NCI-H82 treated with DMSO at 0.1 percent for 48 hours (cell line): Measurements from ENCODE around the gene COX17.

Source experiments
- DNase-seq: peaks from one replicate; lab custom pipeline; 2025; ENCODE audit not compliant: unreplicated experiment; lab: John Stamatoyannopoulos, UW

COX17 gene

DNA sequence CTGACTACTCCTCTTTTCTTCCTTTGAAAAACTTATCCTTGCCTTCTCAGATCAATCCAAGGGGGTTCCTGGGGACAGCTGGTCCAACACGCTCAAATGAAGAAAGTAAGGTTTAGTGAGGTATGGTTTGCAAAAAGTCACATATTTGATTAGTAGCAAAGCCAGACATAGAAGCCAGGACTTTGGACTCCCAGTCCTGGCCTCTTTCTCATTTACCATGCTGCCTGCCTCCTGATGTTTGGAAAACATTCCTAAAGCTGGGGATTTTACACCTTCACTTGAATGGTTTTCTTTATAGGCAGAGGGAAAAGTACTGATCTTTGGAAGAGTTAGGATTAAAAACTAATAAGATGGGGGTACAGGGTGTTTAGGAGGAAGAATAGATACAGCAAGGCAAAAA, 31.4 kb downstream of the COX17 start:
- DNase-seq, result no peak

DNA sequence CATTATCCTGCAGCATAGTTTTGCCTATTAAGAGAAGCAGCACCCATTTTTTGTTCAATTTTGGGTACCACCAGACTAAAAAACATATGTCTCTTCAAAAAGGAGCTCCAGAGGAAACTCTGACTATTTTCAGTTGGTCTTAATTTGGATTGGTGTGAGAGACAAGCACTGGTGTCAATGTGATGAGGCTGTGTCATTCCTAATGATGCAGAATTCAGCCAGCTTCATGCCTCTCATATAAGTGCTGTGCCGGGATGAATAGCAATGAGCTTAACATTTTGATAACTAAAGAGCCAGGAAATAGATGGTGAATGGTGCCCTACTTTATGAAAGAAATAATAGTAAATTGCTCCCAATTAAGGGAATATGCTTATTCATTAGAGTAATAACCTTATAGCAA, 32.7 kb downstream of the COX17 start:
- DNase-seq, result no peak

DNA sequence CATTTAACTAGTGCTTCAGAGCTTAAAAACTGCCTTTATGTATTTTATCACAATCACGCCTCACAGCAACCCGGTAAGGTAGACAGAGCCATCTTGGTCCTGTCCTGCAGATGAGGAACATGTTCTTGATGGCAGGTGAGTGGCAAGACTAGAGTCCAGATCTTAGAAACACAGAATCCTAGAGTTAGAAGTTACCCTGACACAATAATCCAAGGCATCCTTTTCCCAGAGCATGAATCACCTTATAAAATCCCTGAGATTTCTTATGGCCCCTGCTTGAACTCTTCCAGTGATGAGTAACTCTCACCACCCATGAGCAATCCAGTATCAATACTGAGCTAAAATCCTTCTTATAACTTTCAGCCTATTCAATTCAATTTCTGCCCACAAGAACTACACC, 33.7 kb downstream of the COX17 start:
- DNase-seq, result no peak

DNA sequence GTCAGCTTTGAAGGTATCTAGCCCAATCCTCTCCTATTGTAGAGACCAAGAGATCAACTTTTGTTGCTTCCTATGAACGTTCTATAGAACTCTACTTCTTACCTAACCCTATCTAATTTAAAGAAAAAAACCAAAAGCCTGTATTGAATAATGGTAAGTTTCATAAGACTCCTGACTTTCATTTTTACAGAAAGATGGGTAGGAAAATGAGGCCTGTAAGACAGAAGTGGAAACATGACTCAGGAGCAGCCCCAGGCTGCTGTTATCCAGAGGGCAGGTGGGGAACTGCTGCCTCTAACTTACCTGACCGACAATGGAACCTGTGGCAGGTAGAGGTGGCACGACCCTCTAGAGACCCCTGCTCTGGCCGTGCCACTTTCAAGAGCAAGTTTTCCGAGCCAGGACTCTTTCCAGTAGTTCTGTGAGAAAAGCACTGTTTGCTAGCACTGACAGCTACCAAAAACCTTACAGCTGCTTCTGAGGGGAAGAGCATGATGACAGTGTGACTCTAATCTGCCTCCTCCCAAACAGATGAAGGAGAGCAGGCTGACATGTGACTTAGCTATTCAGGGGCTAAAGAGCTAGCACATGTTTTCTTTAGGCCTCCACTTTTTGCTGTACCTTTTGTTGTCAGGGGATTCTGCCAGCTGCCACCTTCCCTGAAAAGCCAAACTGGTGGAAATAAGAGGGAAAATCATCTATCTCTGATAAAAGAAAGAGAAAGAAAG, 34.3 kb downstream of the COX17 start:
- DNase-seq, result peak; percentile 37

DNA sequence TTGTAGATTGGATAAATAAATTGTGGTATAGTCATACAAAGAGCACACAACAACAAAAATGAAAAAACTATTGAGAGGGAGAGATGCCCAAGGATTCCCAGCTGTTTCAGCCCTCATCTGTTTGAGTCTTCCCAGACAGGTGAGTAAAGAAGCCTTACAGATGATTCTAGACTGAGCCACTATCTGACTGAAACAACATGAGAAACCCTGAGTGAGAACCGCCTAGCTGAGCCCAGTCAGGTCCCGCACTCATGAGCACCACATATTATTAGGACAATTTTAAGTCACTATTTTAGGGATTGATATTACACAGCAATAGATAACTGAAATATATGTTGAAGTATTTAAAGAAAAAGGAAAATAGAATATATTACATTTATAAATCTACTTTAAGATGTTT, 35.8 kb downstream of the COX17 start:
- no peak for DNase-seq

DNA sequence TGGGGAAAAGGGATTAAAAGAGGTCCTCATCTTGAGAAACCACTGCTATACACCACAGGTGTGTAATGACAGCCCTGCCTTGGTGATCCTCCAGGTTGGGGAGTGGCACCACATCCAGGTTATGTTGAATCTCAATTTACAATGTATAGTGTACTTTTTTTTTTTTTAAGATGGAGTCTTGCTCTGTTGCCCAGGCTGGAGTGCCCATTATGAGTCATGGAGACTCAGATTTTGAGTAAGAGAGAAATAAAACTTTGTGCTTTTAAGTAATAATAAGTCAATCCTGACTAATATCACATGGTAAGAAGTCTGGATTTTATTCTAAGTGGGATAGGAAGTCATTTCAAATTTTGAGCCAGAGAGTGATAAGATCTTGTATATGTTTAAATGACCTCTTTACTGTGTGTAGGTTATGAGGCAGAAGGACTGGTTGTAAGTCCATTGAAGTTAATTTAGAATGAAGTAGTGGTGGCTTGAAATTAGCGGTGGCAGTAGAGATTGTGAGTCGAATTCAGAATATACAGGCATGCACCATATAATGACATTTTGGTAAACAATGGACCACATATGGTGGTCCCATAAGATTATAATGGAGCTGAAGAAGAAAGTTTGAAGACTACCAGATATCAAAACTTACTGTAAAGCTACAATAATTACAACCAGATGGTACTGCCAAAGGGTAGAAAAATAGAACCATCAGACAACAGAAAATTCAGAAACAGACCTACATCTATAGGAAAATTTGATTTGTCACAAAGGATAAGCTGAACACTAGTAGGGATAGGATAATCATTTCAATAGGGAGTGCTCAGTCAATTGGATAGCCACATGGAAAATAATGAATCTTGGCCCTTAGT, 37.5 kb downstream of the COX17 start:
- no peak for DNase-seq

DNA sequence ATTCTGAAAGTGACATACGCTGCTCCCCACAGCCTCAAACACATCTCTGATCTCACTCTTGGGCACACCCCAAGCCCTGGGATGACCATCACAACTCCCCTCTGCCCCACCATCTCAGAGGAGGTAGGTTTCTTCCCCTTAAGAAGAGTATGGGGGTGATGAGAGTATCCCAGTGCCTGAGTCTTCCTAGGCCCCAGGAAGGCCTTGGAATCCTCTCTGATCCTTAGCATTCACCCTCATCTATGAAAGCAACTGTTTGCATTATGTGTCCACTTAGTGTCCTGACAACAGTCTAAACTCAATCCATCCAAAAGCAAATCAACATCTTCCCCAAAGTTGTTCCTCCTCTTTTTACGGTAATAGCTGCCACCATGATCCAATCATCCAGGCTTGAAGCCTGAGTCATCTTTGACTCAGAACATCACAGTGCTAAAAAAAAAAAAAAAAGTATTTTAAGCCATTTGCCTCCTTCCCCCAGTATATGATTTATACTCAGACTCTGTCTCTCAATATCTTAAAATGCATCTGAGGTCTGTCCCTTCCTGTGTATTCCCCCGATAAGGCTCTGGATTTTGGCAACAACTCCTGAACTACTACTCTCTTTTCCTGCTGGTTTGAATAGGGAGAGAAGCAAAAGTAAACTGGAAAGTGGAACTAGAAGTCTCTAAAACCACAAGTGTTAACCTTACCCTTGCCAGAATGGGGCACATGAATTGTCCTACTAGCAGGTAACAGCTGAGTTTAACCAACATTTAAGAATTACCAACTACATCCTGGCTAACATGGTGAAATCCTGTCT, 39.3 kb downstream of the COX17 start:
- DNase-seq, result no peak

DNA sequence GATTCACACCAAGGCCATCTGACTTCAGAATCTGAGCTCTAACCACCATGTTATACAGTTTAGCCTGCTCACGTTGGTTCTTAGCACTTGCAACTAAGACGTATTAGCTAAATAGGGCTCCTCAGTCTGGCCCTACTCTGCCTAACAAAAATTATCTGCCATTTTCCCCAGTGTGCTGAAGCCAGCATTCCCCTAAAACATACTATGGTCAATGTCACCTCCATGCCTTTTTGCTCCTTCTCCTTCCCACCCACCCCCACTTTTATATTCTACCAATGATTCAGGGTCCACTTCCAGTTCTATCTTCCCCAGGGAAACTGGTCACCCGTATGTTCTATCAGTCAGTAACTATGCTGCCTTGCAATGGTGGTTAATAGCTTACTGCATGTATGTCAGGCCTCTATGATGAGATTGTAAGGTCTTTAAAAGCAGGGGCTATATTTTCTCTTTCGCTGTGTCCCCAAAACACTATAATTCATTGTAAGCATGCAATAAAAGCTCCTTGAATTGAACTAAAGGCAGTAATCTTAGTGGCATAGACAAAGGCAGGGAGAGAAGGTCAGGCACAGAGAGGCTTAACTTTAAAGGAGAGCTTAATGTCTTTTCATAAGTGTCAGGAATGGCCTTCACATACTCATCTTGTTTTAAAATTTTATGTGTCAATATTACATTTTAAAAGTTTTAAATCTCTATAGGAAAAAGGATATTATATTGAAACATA, 40.2 kb downstream of the COX17 start:
- DNase-seq, result no peak

DNA sequence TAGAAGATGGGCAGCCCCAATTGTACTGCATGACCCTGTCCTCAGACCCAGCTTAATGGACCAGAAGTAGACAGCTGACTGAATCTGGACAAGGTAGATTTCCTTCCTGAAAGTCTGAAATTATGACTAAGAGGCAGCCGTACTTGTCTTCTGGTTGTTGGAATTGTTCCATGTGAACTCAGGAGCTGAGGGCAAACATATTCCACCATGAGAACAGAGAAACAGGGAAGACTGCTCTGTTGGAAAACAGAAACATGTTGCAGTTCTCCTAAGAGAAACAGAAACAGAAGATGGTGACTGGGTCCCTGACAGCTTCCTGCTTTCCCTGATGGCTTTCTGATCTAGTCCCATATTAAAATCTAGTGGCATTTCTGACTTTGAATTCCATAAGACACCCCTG, 41.0 kb downstream of the COX17 start:
- DNase-seq, result no peak

DNA sequence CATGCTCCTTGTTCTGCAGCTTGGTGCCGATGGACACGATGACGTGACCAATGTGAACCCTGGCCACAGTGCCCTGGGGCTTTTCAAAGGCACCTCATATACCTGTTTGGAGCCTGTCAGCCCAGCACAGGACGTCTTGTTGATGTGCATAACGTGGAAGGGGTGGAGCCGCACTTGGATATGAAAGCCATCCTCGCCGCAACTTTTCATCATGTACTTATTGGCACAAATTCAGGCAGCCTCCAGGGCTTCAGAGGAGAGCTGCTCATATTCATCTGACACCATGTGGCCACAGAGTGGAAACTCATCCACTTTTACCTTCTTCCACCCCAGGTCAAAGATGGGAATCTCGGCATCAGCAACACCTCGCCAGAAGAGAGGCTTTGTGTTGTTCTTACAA, 41.5 kb downstream of the COX17 start:
- DNase-seq, result no peak

DNA sequence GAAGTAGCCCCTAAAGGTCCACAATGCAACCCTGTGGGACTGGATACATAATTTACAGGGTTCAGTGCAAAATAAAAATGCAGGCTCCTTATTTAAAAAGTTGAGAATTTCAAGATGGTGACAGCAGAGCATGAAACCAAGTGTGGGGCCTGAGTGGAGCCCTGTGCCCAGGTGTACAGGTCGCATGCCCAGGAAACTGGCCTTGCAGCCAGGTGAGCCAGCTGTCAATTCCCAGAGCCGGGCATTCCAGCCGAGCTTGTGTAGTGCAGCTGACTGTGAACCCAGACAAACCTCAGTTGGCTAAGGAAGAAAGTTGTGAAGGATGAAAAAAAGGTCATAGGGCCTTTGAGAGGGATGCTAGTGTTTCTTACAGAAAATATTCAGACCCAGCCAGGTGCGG, 44.4 kb downstream of the COX17 start:
- DNase-seq, result no peak

DNA sequence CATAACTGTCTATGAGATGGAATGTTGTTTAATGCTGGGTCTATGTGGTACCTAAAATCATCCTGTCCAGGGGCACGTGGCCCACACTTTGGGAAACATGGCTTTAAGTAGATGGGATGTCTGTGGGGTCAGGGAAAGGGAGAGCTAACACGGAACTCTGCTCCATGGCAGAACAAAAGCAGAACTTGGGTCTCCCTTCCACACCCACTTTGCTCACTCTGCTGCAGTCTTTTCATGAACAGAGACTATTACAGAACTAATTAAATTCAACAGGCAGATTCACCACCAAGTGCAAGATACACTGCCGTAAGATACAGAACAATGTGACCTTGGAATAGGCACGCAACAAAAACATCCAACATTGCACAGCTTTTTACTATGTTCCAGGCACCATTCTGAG, 45.0 kb downstream of the COX17 start:
- DNase-seq, result no peak

DNA sequence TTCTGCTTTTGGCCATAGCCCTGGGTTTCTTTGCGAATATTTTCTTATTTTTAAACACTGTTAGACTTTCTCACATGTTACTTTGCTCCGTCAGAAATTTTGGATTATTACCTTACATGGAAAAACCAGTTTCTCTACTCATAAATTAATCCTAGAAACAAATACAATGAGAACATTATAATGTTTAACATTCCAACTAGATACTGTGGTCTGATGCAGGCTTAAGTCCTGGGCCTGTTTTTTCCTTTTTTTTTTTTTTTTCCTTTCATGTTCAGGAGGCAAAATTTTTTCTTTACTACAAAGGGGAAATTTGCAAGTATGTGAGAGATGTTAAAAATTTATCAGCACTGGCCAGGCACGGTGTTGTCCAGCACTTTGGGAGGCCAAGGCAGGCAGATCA, 45.7 kb downstream of the COX17 start:
- DNase-seq, result no peak

DNA sequence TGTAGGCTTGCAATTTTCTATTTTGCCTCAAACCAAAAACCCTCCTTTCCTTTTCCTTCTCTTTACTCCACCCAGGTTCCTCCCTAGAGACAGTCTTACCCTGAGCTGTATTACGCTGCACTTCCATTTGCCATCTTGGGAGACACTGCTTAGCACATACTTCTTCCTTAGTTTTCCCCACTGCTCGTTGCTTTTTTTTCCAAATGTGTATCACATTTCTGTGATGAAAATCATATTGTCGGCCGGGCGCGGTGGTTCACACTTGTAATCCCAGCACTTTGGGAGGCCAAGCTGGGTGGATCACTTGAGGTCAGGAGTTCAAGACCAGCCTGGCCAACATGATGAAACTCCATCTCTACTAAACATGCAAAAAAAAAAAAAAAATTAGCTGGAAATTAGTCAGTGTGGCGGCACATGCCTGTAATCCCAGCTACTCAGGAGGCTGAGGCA, 46.3 kb downstream of the COX17 start:
- no peak for DNase-seq

DNA sequence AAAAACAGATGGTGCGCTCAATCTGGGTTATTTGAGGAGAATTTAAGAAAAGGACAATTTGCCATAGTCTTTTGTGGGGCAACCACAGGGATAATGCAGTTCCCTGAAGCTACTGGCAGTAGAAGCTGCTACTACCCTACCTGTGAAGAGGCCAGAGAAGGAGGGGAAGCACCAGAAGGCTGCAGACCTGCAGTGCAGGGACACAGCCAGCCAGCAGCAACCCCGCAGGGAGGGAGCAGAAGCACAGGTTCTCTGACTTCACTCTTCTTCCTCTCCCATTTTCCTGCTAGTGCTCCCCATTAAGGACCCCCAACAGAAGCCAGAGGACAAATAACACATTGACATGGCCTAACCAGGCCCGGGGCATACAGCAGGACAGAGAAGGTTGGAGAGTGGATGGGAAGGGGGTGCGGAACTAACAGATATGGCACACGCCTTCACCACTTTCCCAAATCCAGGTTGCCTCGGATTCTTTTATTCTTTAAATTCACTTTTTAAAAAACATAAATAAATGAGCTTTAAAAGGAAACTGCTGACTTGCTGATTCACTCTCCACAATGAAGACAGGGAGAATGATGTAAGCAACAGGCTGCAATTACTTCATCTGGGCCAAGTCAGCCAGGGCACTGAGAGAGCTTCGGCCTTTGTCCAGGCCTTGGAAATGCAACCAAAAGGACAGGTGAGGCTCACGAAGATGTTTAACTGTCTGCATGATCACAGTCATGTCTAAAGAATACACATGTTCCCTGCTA, 46.9 kb downstream of the COX17 start:
- DNase-seq, result no peak

DNA sequence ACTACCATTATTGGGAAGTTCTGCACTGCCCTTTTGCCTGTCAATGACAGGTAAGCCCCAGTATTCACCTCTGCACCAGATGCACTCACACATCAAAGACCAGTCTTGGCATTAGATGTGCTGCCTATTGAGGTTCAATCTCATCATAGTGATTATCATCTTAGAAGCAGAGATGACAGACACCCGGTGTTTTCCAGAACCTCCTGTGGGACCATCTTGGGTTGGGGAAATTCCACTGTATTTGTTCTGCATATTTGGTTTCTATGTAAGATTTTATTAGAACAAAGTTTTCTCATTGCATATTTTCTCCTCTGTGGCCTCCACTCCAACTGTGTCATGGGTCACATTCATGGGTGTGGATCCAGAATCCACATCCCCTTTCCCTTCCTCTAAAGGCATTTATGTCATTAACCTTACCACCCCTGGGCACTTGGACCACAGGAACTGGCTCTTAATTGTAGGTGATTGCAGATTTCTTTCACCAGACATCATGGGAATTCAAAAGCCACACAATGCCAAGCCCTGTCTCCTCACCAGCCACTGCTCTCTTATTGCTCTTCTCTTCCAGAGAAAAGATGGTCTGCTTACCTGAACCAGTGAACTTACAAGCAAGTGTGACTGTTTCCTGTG, 48.3 kb downstream of the COX17 start:
- no peak for DNase-seq

DNA sequence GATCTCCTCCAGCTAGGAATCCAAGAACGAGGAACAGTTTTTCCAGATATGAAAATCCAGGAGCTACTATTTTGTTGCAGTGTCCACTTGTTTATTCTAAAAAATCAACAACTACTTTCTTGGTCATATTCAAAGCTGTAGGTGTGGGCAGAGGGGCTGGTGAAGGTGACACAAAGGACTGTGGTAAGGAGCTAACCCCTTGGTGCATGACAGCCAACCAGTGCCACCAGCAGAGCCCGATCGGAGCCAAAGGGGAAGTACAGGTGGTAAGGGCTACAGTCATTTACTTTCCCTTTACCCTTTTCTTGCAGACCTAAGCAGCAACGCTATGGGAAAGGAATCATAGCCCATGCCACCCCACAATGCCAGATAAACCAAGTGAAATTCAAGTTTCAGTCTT, 48.8 kb downstream of the COX17 start:
- DNase-seq, result no peak

DNA sequence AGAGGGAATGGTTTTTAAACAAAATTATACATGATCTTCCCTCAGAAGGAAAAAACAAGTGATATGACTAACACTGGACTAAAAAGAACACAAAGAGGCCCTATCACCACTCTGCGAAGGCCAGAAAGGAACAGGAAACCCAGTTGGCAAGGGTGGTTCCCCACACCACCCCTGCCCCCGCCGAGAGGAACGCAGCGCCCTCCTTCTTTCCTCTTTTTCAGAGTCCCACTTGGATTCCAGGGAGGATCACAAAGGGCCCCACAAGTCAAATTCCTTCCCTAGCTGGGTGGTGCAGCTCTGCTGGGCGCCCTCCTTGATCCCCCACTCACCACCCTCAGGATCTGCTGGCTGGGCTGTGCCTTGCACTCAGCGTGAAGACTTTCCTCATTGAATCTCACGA, 49.7 kb downstream of the COX17 start:
- no peak for DNase-seq

DNA sequence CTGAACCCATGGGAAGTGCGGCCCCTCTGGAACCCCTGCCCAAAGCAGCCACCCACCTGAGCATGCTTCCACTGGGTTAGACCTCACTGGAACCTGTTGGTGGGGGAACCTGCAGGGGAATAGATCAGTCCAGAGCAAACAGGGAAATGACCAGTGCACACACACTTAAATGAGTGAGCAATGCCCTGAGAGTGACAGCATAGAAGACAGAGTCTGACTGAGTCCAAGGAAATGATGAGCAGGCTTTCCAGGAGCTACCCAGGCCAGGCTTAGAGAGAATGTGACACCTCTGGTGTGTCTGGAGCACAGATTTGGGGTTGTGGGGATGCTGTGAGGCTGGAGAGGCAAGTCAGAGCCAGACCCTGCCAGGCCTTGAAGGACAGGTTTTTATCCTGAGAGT, 51.0 kb downstream of the COX17 start:
- no peak for DNase-seq
